ENCODE measurements around the gene AHRR. TPM values are rescaled to one million over a fixed set of nuclear protein-coding genes. Genes with fewer than 3 reads are reported as not detected.

The AHRR gene
- total RNA-seq = 6.2 and 11.8 TPM in 2 replicates

DNA sequence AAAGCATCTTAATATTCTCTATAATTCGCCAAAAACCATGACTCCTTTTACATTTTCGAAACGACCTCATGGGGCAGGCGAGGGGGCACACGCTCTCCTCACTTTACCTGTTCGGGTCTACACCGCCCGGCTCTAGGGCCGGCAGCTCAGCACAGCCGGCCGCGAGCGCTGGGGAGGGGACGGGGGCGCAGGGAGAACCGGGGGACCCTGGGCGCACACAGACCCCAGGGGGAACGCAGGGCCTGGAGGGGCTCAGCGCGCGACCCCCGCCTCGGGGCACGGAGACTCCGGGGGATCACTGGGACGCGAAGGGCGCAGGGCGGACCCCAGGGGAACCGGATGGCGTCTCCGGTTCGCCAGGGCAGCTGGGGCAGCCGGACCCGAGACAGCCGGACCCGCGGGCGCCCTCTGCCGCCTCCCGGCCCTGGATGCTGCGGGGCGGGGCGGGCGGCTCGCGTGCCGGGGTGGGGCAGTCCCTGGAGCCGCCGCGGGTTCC lies at the start of gene AHRR:
Gene AHRR, plus strand, starts transcription at position 485 of the 496 bp plus-strand sequence. CDS start 22,189 bp downstream, outside the sequence.

DNA sequence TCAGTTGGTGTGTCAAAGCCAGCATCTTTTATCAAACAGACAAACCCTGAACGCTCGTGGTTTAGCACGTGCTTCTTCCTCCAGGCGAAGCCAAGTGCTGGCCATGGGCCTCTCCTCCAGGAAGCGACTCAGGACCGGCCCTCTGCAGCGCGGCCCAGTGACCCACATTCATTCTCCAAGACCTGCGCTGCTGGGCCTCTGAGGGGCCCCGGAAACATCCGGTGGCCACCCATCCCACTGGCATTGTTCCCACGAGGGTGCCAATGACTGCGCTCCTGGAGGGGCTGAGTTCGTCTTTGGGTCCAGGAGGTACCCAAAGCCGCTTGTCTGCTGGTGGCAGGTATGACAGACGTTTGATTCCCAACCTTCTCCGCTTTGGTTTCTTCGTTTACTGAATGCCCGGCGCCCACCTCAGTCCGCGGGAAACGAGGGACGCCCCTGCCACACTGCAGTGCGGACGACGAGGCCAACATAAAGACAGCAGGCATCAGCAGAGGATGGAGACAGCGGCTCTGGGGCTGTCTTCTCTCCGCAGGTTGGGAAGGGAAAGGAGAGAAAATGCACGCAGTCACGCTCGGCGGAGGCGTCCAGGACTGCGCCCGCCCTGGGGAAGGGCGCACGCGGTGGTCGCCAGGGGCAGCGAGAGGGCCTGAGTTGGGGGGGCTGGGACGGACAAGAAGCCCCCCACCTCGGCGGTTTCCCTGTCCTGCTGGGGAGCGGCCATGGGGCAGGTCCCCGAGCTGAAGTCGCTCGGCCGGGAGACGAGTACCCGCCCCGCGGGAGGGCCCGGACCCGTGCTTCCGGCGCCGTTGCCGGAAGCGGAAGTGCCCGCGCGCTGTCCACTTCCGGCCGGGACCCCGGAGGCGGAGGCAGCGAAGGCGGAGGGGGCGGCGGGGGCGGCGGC lies 121.1 kb downstream of the AHRR start, which contains the start of gene EXOC3:
Gene EXOC3, plus strand, starts transcription at position 842 of the 904 bp plus-strand sequence. CDS start 3,030 bp downstream, outside the sequence.

Other genes starting within 250 kb of the AHRR start
- gene PLEKHG4B, start 229.5 kb upstream of the AHRR start, total RNA-seq = not detected in 2 replicates
- gene LRRC14B, start 130.2 kb upstream of the AHRR start, total RNA-seq = not detected in 2 replicates
- 3.6 and 4.5 TPM in 2 replicates for gene CCDC127, start 103.6 kb upstream of the AHRR start, total RNA-seq
- gene SDHA, start 103.4 kb upstream of the AHRR start, total RNA-seq = 149 and 177 TPM in 2 replicates
- gene PDCD6, start 50.1 kb upstream of the AHRR start, total RNA-seq = 88.5 and 91.3 TPM in 2 replicates
- 29.6 and 38.5 TPM in 2 replicates for gene EXOC3, start 121.5 kb downstream of the AHRR start, total RNA-seq
- gene SLC9A3, start 202.7 kb downstream of the AHRR start, total RNA-seq = 1.8 and 2.3 TPM in 2 replicates

Data from vein endothelial cell (primary cell).